GM18867 (cell line): ENCODE measurements around the gene GLI3.

ENCODE experiments used
- ATAC-seq: cut with Tn5 transposase; IDR thresholded peaks from one replicate; pipeline ENCODE4 v1.9.1; 2021; ENCODE audit warnings: mild to moderate bottlenecking, moderate library complexity; ENCODE audit not compliant: unreplicated experiment

Gene GLI3

DNA sequence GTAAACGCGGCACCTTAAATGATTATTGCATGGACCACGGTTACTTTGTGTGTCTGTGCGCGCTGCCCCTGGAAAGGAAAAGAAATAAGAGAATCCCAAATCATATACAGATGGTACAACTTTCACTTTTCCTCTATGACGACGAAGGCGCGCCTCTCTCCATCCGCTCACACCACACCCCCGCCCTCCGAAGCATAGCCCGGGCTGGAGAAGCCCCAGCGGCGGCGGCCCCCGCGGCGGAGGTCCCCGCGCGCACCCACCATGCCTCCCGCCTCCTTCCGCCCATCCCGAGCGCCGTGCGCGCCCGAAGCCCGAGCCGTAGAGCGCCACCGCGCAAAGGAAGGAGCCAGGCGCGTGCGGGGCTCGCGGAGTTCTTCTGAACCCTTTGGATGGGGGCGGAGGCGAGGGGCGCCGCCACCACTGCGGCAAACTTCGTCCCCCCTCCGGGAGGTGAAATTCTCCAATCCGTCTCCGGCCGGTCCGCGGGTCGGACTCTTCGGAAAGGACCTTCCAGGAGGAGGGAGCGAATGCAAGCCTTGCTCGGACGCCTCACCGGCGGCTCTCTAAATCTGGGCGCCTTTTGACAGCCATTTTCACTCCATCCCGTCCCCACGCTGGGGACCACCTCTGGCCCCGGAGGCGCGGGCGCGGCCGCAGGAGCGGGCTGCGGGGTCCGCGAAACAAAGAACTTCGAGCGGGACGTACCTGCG is 588 bp downstream of the GLI3 start:
- ATAC-seq = peak; percentile 8

DNA sequence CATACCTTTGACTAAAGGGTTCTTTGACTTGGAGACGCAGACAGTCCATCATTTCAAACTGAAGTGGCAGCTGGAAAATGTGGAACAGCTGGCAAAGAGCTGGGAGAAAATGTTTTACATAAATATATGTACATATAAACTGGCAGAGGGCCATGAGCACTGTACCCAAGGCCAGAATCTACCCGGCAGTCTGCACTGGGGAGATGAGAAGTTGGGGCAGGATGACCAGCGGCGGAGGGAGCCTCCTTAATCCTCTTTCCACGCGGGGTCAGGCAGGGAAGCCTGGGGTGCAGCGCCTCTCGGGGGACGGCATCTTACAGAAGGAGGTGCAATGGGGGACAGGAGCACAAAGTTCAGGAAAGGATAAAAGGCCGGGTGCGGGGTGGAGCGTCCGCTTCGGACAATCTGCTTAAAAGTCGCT is 1.3 kb downstream of the GLI3 start:
- no peak for ATAC-seq

DNA sequence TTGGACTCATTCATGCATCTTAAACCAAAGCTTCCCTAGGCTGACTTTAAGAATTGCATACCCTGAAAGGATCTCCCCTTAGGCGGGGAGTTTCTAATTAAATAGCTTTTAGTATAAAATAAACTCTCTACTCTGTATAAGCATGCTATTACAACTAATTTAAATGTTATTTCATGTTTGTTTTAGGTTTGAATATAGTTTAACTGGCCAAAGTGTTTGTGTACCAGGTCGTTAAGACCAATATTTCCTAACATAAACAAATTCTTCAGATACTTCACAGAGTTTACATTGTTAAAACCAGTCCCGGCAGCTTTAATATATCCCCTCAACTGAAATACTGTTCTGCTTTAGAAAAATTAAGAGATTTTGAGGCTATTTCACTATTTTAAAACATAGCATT is 2.3 kb downstream of the GLI3 start:
- ATAC-seq = no peak

DNA sequence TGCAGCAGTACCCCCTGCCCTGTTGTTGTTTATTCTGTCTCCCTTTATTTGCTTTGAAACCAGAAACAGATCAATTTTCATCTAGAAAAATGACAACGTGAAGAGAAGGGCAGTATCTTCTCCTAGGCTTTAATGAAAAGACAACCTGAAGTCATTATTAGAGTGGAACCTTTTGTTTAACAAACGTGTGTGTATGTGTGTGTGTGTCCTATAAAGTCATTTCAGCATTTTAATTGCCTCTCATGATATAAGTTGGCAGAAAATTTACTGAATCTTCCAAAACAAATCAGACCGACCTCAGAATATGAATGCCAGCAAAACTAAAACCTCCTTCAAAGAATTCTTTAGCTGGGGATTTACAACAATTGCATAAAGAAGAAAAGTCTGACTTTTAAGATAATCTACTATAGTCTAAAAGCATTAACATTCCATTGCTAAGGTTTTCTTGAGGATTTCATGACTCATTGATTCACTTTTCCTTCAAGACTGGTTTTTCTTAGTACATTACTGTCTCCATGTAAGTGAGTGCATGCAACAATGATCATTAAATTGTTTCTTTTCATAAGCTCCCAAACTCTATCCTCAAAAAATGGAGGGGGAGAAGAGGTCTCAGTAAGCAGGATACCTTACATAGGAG is 3.2 kb downstream of the GLI3 start:
- no peak for ATAC-seq

DNA sequence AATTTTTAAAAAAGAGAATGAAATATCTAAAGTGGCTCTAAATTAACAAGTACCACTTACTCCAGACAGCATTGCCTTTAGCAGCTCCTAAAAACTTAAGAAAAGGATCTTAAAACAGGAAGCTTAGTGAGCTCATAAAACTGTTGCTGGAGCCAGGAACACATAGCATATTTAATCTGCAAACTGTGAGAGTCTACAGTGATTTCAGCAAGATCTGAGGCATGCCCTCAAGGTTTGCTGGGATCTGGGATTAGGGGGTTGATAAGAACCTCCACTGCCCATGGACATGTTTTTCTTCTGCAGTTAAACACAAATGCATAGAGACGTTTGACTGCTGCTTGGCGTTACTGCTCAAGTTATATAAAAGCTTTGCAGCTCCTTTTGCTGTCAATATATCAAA is 3.8 kb downstream of the GLI3 start:
- no peak for ATAC-seq

DNA sequence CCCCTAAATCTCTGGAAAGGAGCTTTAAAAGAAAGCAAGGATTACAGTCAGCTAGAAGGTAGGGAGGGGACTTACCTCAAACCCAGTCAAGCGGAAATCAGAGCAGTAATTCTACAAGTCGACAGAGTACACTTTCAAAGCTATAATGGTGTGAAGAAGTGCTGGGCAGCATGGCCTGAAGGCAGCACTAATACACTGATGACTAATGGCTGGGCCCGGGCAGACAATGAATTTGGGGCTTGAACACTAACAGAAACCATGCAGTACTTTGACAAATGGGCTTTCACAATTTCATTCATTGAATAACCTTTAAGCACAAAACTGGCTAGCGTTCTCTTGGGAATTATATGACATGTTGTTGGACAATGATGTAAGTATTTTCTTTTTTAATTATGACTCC is 4.7 kb downstream of the GLI3 start:
- no peak for ATAC-seq

DNA sequence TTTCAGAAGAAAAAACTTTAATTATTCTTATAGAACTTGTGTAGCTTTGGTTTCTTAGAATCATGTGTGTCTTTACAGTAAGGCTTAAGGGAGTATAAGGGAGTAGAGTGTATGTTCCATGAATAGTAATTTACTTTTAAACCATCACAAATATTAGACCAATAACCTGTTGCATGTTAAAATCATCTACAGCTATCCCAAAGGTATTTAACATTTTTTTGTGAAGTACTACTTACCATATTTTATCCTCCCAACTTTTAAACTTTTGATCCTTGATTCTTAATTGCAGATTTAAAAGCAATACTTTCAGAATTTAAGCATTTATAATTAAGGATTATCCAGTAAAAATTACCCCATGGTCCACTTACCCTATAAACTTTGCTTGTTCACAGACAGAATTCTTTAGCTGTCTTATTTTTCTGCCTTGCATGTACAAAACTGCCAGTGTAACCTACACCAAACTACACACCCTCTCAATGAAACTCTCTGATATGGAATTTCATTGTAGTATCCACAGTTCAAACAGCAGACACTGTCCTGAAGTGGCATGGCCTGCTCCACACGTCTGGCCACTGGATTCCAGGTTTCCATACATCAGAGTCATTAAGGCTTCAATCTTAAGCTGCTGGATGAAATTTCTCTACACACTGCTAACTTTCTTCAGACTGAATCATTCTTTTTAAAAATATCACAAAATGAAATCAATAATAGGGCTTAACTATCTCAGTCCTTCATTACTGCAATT is 5.8 kb downstream of the GLI3 start:
- no peak for ATAC-seq

DNA sequence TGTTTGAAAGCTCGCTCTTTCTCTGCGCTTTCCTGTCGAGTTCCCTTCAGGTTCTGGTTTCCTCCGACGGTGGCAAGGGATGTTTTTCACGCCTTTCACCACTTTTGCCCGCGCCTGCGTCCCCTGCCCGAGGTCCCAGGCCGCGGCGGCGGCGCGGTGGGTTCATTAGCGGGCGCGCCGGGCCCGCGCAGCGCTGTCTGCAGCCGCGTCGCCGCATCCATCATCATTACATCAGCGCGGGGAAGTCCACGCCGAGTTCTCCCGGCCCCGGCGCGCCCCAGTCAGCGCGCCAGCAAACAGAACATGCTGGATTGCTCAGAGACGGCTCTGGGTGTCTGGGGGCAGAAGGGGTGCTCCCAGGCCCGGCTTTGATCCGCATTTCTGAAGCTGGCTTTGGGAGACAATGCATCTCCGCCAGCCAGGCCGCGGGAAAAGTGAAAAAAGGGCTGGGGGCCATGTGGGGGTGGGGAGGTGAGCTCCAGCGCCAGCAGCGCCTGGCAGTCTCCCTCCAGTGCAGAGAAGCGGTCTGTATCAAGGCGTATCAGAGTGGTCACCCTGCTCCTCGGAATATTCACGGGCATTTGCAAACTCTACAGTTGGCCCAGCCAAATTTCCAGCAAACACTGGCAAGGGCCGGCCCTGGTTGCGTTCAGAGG is 8.9 kb downstream of the GLI3 start:
- peak; percentile 21 for ATAC-seq

DNA sequence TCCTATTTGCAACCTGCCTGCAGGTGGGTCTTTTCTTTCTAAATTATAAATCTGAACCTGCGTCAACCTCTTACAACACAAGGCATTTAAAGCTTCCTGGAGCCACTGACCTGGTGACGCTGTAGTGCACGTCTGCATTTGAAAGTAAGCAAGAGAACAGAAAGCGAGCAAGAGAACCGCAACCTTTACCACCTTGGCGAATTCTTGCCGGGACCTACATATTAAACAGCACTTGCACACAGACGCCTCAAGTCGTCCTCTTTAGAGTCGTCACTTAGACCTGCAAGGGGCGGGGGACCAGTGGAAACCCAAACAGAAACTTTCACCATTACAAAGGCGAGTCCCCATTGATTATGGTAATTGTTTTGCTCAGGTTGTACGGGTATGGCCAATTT is 9.5 kb downstream of the GLI3 start:
- peak; percentile 89 for ATAC-seq

DNA sequence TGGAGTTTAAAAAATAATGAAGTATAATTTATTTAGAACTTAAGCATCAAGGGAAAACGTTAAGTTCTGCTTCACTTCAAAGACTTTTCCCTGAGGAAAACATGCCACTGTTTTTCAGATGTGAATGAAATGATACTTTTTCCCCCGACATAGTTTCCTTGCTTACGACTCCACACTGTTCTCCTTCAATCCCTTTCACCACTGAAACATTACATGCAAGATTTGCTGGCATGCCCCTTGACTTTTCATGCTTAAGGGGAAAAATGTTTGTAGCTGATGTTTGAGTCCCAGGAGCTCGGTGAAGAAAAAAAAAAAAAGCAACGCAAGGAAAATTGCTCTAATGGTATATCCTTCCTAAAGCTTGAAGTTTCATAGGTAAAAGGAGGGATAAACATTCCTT is 10.0 kb downstream of the GLI3 start:
- ATAC-seq = no peak

DNA sequence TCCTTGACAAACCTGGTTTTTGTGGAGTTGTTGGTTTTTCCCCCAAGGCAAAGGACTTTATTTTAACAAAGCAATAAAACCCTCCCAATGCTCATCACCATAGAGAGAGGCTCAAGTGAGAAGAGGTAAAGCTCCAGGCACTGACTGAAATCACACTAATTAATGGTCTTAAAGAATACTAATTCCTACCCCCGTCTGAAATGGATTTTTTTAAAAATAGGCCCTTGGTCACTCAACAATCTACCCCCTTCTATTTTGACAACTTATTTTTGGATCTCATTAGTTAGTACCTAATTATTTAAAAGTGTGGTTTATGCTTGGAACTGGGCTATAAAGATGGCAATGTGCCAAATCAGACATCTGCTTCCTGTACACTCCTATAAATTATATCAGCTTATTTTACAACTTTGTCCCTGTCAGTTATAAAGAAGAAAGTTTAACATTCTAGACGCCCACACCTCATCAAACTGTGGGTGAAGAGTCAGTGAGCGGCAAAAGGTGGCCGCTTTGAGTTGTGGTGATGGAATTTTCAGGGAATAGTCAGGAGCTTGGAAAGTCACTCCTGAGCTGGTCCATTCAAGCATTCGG is 10.6 kb downstream of the GLI3 start:
- ATAC-seq = no peak

DNA sequence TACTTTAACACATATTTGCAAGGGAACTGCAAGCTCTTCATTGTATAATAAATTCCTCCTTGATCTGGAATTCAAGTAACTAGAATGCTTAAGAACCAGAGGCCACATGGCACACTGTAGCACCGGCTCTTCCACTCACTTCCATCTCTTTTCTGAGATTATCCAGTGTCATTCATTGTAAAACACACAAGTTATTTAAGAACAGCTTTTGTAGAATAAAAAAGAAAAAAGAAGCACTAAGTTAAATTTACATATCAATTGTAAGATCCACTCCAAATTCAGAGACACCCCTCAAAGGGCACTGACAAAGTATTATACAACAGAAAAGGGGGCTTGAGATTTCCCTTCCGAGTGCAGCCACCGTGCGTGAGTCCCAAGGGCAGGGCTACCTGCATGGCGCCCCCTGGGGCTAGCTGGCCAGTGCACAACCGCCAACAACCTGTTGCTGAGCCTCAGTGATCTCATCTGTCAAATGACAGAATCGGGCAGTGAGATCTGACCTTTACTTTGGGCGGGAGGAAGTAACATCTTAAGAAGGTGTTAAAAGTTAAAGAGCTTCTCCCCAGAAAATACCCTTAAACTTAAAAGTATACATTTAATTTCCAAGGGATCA is 12.5 kb downstream of the GLI3 start:
- ATAC-seq = no peak

DNA sequence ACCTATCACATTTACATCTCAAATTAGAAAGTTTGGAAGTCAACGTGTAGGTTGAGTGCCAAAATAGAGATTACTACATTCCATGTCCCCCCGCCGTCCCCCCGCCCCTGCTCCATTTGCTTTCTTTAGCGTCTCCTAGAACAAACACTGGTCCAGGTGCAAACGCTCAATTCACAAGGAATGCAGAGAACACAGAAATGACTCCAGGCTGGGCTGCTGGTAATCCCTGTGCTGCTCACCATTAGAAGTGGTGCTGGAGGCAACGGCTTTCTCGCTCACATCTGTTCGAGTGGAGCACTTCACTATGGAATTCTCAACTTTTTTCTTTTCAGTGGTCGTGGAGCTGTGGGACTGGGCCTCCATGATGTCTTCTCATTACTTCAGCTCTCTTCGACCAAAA is 14.1 kb downstream of the GLI3 start:
- ATAC-seq = no peak

DNA sequence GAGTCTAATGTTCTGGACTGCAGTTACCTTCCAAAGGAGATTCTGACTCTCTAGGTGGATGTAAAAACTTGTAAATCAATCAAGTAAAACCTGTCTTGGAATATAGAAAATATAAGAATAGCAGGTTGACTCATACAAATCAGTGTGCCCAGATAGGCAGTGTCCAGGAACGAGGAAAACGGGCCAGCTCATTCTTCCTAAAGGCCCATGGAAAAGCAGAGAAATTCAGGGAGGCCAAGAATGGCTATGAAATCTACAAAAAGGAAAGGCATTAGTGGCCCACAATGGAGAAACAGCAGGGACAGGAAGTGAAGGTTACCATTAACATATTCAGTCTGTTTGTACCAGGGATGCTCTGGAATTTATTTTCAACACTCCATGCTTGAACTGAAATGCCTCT is 14.9 kb downstream of the GLI3 start:
- ATAC-seq = no peak

DNA sequence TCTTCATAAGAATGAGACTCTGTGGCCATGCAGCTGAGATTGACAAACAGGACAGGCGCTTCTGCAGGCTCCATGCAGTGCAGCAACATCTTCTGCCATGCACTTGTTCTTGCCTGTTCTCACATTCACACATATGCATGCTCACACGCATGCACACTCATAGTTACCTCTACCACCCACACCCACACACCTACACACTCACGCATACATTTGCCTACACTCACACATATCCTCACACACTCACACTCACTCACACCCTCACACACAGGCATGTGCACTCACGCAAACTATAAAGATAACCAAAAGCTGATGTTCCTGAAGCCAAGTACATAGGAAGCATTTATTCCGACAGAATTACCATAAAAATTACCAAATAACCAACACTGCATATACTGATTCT is 15.7 kb downstream of the GLI3 start:
- ATAC-seq = no peak

DNA sequence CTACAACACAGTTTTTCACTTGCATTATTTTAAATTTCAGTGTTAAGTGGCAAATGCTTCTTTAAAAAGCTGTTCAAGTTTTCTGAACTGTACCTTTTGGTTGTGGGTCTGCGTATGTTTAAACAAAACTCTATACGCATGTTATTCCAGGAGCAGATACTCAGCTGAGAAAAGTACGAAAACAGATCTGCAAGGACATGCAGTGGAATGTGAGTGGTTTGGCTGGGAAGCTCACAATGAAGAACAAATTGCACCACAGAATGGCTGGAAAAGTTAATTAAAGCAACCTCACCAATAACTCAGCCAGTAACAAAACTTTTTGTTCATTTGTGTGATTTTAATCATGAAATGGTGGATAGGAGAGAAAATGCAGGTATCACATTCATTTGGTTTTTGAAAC is 17.6 kb downstream of the GLI3 start:
- no peak for ATAC-seq

DNA sequence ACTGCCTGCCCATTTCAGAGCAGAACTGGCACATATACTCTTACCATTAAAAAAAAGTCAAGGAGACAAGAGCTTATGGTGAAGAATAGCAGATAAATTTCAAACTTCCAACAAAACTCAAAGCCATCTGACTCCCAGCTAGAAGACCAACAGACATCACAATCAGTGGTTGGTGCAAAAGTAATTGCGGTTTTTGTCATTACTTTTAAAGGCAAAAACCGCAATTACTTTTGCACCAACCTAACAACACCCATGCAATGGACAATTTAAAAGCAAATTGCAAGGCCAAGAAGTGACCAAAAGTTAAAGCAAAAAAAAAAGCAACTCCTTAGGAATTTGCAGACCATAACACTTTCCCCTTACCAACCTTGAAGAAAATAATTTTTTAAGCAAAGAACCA is 18.8 kb downstream of the GLI3 start:
- no peak for ATAC-seq

DNA sequence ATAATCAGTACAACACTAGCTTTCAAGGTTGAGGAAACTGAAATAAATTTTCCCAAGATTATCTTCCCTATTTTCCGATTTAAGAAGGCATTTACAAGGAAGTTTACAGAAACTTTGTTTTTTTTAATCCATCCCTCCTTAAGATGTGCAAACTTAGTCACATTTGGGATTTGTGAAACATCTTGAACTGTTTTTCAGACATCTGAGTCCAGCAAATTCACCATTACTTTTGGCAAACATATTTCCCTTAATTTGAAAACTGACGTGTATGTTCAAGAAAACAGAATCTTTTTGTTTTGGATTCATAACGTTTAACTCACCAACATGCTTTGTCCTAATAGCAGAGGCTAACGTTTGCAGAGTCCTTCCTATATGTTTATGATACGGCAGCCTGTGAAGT is 19.5 kb downstream of the GLI3 start:
- no peak for ATAC-seq

DNA sequence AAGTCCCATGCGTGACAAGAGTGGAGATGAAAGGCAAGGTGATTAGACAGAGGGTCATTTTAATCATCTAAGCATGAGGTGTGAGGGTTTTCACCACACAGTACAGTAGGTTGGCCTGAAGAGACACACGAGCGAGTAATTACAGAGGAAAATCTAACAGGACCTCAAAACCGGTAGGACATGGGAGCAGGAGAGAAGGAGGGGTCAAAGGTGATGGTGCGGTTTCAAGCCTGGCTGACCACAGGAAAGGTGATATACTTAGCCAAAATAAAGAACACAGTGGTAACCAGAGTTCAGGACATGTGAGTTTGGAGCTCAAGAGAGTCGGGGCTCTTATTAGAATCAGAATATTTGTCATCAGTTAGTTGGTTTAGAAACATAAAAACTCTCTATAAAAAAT is 20.0 kb downstream of the GLI3 start:
- no peak for ATAC-seq

DNA sequence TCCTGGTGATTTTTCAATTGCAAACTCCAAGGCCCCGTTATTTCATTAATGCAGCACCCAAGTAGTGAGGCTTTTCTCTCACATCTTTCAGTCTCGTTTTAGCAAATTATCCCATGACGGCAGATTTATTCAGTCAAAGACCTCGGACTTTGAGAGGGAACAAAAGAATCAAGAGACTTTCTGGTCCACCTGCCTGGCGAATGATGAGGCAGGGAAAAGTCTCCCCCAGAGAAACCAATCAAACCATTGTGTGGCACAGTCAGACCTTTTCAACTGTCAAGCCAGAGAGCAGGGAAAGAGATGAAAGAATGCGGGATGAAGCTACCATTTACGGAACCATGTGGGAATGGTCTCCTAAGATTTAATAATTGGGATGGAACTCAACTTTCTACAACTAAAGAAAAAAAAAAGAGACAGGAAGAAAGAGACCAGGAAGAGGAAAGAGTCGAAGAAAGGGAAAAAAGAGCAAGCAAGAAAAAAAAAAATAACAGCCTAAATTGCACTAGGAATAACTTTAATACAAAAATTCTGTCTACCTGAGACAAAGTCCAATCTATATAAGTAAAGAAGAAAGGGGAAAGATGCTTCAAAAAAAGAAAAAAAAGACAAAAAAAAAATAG is 22.8 kb downstream of the GLI3 start:
- no peak for ATAC-seq

DNA sequence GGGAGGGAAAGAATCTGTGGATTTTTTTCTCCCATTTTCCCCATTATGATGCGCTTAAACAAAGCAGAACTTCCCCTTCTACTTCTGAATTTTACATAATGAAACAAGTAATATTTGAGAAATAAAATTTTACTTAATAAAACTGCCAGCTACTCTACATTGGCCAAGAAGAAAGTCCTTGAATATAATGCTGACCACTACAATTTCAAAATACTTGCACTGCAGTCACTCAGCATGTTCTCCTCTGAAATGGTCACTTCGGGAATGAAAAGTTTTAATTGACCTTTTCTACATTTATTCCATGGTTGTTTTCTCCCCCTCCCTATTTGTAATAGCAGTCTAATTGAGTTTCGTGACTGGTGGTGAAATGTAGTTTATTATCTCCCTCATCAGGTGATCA is 23.9 kb downstream of the GLI3 start:
- ATAC-seq = no peak
